Mucosa of gallbladder (tissue), 1 donor: ENCODE results near the gene DAP3. TPM values are rescaled to one million over a fixed set of nuclear protein-coding genes. Genes with fewer than 3 reads are reported as not detected.

Source experiments
- DNase-seq: peaks from one replicate; pipeline ENCODE4 v3.0.0-alpha.2; 2020; ENCODE audit warnings: low spot score
- total RNA-seq: library from RNA; stranded (reverse); gene quantifications from one replicate; pipeline ENCODE4 v1.2.1, GENCODE V29; 2021
- donor health status: DM: no; HTN: no; CAD: no.

The DAP3 gene
- total RNA-seq, 1 donor from 2014 or later: 81.5 TPM

GRCh38 chr1:155776414-155776813 lies 87.5 kb downstream of the DAP3 start:
- no peak for DNase-seq

- DNase-seq: no peak
Measured at GRCh38 chr1:155777582-155777981, 88.7 kb downstream of the DAP3 start.

Other genes starting within 250 kb of the DAP3 start
- 52.2 TPM for gene ASH1L, start 126.3 kb upstream of the DAP3 start, total RNA-seq
- gene MSTO1, start 78.9 kb upstream of the DAP3 start, total RNA-seq: 29.9 TPM
- gene YY1AP1, start 317 bp upstream of the DAP3 start, total RNA-seq: 54.9 TPM
- 44.5 TPM for gene GON4L, start 168.1 kb downstream of the DAP3 start, total RNA-seq
- gene SYT11, start 170.5 kb downstream of the DAP3 start, total RNA-seq: 23.4 TPM
- 38.9 TPM for gene RIT1, start 222.3 kb downstream of the DAP3 start, total RNA-seq
- 44.5 TPM for gene KHDC4, start 245.3 kb downstream of the DAP3 start, total RNA-seq